Fibroblast of lung (primary cell): Measurements from ENCODE around the gene SEMA7A. TPM values are rescaled to one million over a fixed set of nuclear protein-coding genes. Genes with fewer than 3 reads are reported as not detected.

Experiments used
- DNase-seq, 2 donors: peaks; one replicate each; pipeline versions ENCODE4 v3.0.0 to v3.0.0-alpha.2; 2010; ENCODE audit warnings: low read depth in 2 of 2
- H2AFZ ChIP-seq: 2 replicates; pipeline ENCODE4 v1.5.1; 2012; ENCODE audit warnings: low read length, control low read depth, inconsistent platforms
- H3K27ac ChIP-seq: 2 replicates; pipeline ENCODE4 v1.5.1; 2011; ENCODE audit warnings: low read length, control low read depth; ENCODE audit not compliant: insufficient read depth
- H3K27me3 ChIP-seq: 2 replicates; pipeline ENCODE4 v1.5.1; 2011; ENCODE audit warnings: mild to moderate bottlenecking, low read length; ENCODE audit not compliant: control insufficient read depth, insufficient read depth
- H3K36me3 ChIP-seq: 2 replicates; pipeline ENCODE4 v1.5.1; 2011; ENCODE audit warnings: low read length; ENCODE audit not compliant: control insufficient read depth, insufficient read depth
- H3K4me1 ChIP-seq: 2 replicates; pipeline ENCODE4 v1.5.1; 2011; ENCODE audit warnings: low read length; ENCODE audit not compliant: control insufficient read depth, insufficient read depth; ENCODE audit errors: extremely low read depth
- H3K4me2 ChIP-seq: 2 replicates; pipeline ENCODE4 v1.5.1; 2011; ENCODE audit warnings: low read length, control low read depth; ENCODE audit not compliant: insufficient read depth; ENCODE audit errors: extremely low read depth
- H3K4me3 ChIP-seq, 4 experiments: fragments of 200-600 bp in 1 of 4; sonication (generic) in 1 of 4; replicated peaks in 1 of 4; 2 replicates each; pipeline ENCODE4 v1.5.1; 2011 to 2016; ENCODE audit warnings: low read length in 4 of 4, low read depth in 3 of 4, mild to moderate bottlenecking in 3 of 4, control low read depth in 2 of 4, inconsistent platforms in 1 of 4, mixed read lengths in 1 of 4; ENCODE audit not compliant: insufficient read depth in 1 of 4; ENCODE audit errors: control extremely low read depth in 1 of 4
- H3K79me2 ChIP-seq: 2 replicates; pipeline ENCODE4 v1.5.1; 2012; ENCODE audit warnings: mild to moderate bottlenecking, low read length, inconsistent platforms; ENCODE audit not compliant: control insufficient read depth, insufficient read depth
- H3K9ac ChIP-seq: 2 replicates; pipeline ENCODE4 v1.5.1; 2011; ENCODE audit warnings: mild to moderate bottlenecking, low read length, control low read depth; ENCODE audit not compliant: insufficient read depth
- H3K9me3 ChIP-seq: 2 replicates; pipeline ENCODE4 v1.5.1; 2012; ENCODE audit warnings: low read depth, low read length; ENCODE audit not compliant: control insufficient read depth, insufficient read depth
- H4K20me1 ChIP-seq: 2 replicates; pipeline ENCODE4 v1.5.1; 2011; ENCODE audit warnings: low read length; ENCODE audit not compliant: control insufficient read depth, insufficient read depth; ENCODE audit errors: extremely low read depth
- EZH2 ChIP-seq: IDR thresholded peaks from 2 replicates; pipeline ENCODE4 v1.5.1; 2012; ENCODE audit warnings: low read length, control low read depth, mild to moderate bottlenecking; ENCODE audit errors: missing control alignments
- polyA plus RNA-seq, 2 donors: library from polyadenylated mRNA; depleted of rRNA in 1 of 2; stranded (reverse) in 1 of 2; unstranded in 1 of 2; fragments of >200 nt; gene quantifications; 2 replicates each; pipeline ENCODE4 v1.2.1, GENCODE V29; 2011 to 2012; ENCODE audit warnings: missing spikeins in 1 of 2
- total RNA-seq: library from RNA; depleted of rRNA; stranded (reverse); fragments of >200 nt; gene quantifications from 2 replicates; pipeline ENCODE4 v1.2.1, GENCODE V29; 2014
- TF ChIP-seq, protein P1 (sequence below), 2 donors: IDR thresholded peaks in 1 of 2; conservative IDR thresholded peaks in 1 of 2; 1 replicate in 1 of 2; 2 replicates in 1 of 2; pipeline ENCODE4 v1.5.1; 2011 to 2012; ENCODE audit warnings: low read length in 2 of 2, control low read depth in 1 of 2, inconsistent platforms in 1 of 2, low read depth in 1 of 2, mild to moderate bottlenecking in 1 of 2

The SEMA7A gene
- total and polyA plus RNA-seq, 2 donors (not counting 1 experiment from before 2014, with no cell fraction given), result 5.6 to 12.5 TPM

DNA sequence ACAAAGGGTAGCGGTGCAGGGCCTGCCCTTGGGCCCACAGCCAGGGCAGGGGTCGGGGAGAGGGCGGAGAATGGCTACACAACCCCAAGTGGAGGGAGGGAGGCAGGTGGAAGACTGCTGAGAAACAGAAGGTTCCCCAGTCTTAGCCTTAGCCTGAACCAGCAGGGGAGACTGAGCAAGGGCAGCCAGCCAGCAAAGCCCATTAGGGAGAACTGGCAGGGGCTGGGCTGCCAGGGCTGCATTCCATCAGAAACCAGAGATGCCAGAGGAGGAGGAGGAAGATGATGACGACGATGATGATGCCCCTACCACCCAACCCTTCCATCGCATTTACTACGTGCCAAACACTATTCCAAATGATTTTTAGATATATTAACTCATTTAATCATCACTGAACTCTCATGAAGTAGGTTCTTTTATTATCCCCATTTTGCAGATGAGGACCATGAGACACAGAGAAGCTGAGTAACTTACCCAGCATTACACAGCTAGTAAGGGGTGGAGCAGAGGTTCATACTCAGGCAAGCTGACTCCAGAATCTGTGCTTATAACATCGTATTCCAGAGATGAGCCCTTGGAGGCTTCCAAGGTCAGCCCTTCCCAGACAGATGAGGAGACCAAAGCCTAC is 8.7 kb downstream of the SEMA7A start:
- H3K27ac ChIP-seq, result no peak overlapping the region
- no peak for DNase-seq
- H3K36me3 ChIP-seq, result no peaks in the 10 kb centered on the region
- H3K79me2 ChIP-seq, result peaks cover 88% of the 10 kb centered on the region
- TF ChIP-seq, protein P1, sequence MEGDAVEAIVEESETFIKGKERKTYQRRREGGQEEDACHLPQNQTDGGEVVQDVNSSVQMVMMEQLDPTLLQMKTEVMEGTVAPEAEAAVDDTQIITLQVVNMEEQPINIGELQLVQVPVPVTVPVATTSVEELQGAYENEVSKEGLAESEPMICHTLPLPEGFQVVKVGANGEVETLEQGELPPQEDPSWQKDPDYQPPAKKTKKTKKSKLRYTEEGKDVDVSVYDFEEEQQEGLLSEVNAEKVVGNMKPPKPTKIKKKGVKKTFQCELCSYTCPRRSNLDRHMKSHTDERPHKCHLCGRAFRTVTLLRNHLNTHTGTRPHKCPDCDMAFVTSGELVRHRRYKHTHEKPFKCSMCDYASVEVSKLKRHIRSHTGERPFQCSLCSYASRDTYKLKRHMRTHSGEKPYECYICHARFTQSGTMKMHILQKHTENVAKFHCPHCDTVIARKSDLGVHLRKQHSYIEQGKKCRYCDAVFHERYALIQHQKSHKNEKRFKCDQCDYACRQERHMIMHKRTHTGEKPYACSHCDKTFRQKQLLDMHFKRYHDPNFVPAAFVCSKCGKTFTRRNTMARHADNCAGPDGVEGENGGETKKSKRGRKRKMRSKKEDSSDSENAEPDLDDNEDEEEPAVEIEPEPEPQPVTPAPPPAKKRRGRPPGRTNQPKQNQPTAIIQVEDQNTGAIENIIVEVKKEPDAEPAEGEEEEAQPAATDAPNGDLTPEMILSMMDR (conservative IDR thresholded peaks at IDR 0.05 in 1 of 2, IDR thresholded peaks at IDR 0.05 in 1 of 2; ENCODE audit: low read depth in 1 of 2, low read length in 2 of 2), result no peak
- TF ChIP-seq EZH2, result no peak
- no peaks in the 10 kb centered on the region for H4K20me1 ChIP-seq
- no peaks in the 10 kb centered on the region for H3K9me3 ChIP-seq
- no peak overlapping the region for H3K4me2 ChIP-seq
- H2AFZ ChIP-seq, result no peak overlapping the region
- peaks cover 30% of the 10 kb centered on the region for H3K4me1 ChIP-seq
- no peak overlapping the region for H3K4me3 ChIP-seq
- H3K9ac ChIP-seq, result no peak overlapping the region
- H3K27me3 ChIP-seq, result no peaks in the 10 kb centered on the region

DNA sequence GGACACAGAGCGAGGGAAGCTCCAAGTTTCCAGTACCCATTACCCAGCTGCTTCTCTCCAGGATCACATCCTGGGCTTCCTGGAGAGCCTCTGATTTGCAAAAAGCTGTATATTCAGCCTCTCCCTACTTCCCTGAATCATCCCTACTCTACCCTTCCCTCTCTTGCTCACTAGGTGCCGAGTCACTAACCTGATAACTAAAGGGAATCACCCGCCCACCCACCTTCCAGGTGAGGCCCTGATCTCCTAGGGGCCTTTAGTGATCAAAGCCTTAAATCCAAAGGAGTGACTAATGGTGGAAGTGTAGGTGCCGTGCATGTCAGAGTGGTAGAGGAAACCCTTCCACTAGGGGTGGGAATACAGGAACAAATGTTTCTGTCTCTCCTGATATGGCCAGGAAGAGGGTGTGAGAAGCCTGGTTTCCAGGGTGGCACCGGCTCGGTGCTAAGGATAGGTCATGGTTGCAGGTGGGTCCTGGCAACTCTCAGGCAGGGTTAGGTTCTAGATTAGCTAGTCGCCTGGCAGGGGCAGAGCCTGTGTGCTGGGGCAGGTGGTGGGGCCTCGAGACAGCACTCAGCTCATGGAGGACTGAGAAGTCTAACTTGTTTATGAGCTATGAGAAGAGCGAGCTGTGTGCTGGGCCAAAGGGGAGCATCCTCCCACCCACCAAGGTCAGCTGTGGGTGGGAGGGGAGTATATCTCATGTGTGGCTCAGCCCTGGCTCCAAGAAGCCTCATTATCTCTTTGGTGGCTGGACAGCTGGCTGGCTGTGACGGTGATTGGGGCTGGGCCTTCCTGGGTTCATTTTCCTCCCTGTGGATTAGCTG is 10.1 kb downstream of the SEMA7A start:
- H3K79me2 ChIP-seq, result peaks cover 88% of the 10 kb centered on the region
- H4K20me1 ChIP-seq, result no peaks in the 10 kb centered on the region
- H3K9me3 ChIP-seq, result no peaks in the 10 kb centered on the region
- H3K4me2 ChIP-seq, result peak overlapping the region; percentile 54
- no peaks in the 10 kb centered on the region for H3K36me3 ChIP-seq
- no peak for DNase-seq
- H2AFZ ChIP-seq, result no peak overlapping the region
- H3K27me3 ChIP-seq, result no peaks in the 10 kb centered on the region
- peaks cover 35% of the 10 kb centered on the region for H3K4me1 ChIP-seq
- H3K4me3 ChIP-seq, result no peak overlapping the region
- TF ChIP-seq, protein P1 (conservative IDR thresholded peaks at IDR 0.05 in 1 of 2, IDR thresholded peaks at IDR 0.05 in 1 of 2; ENCODE audit: low read depth in 1 of 2, low read length in 2 of 2), result no peak
- TF ChIP-seq EZH2, result no peak
- H3K9ac ChIP-seq, result no peak overlapping the region
- peak overlapping the region; percentile 76 for H3K27ac ChIP-seq

DNA sequence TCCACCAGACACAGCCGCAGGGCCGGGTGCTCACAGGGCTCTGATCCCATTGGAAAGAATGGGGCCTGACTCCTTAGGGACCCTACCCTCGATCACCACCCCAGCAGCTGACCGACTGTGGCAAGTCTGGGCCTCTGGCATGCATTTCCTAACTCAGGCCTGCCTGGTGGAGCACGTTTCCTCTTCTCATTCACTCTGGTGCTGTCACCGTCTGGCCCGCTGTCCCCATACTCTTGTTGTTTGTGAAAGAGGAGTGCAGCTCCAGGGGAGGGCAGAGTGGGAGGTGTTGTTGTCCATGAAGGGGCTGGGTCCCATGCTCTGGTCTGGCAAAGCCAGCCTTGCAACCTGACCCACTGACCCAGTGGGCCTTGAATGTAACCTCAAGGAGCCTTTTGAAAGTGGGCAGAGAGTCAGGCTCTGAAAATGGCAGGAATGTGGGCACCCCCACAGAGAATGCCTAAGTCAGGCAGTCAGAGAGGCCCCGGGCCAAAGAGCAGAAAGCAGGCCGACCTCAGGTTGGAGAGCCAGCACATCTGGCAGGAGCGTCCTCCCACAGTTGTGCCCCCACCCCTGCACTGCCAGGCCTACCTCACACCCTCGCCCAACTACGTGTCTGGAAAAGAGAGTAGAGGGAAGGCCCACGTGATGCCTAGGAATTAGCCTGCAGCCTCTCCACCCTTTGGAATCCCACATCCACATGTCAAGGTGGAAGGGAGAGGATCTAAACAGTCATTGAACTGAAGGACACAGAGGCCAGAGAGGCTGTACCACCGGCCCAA is 10.9 kb downstream of the SEMA7A start:
- peak overlapping the region; percentile 54 for H3K4me2 ChIP-seq
- no peak overlapping the region for H3K4me3 ChIP-seq
- no peak overlapping the region for H2AFZ ChIP-seq
- H3K4me1 ChIP-seq, result peaks cover 35% of the 10 kb centered on the region
- no peaks in the 10 kb centered on the region for H3K27me3 ChIP-seq
- peaks cover 80% of the 10 kb centered on the region for H3K79me2 ChIP-seq
- H3K36me3 ChIP-seq, result no peaks in the 10 kb centered on the region
- peak overlapping the region; percentile 76 for H3K27ac ChIP-seq
- peak; percentile 61 to 77 for DNase-seq
- H3K9me3 ChIP-seq, result no peaks in the 10 kb centered on the region
- H4K20me1 ChIP-seq, result no peaks in the 10 kb centered on the region
- H3K9ac ChIP-seq, result peak overlapping the region; percentile 5
- TF ChIP-seq EZH2, result no peak
- TF ChIP-seq, protein P1 (conservative IDR thresholded peaks at IDR 0.05 in 1 of 2, IDR thresholded peaks at IDR 0.05 in 1 of 2; ENCODE audit: low read depth in 1 of 2, low read length in 2 of 2), result no peak
